ENCODE measurements around the gene PSAT1. TPM values are rescaled to one million over a fixed set of nuclear protein-coding genes. Genes with fewer than 3 reads are reported as not detected.

The PSAT1 gene
- polyA plus RNA-seq, 1 donor from 2014 or later: 18.0 TPM

- no peaks in the 10 kb centered on the region for H3K9me3 ChIP-seq (ENCODE audit: low read length)
- no peaks in the 10 kb centered on the region for H4K20me1 ChIP-seq (ENCODE audit: insufficient read depth)
- H3K4me2 ChIP-seq (ENCODE audit: low read length): no peak overlapping the region
- no peaks in the 10 kb centered on the region for H3K9me2 ChIP-seq (ENCODE audit: insufficient read depth, low read length)
- H3F3A ChIP-seq (ENCODE audit: insufficient read depth, low read length, poor library complexity, severe bottlenecking): no peaks in the 10 kb centered on the region
- no peak overlapping the region for H3K9ac ChIP-seq (ENCODE audit: low read length)
- no peak overlapping the region for H3K27ac ChIP-seq (ENCODE audit: low read length)
- no peaks in the 10 kb centered on the region for H3K79me2 ChIP-seq (replicated peaks; ENCODE audit: insufficient read depth, low read length)
- H3K27me3 ChIP-seq (ENCODE audit: insufficient read depth, low read depth, low read length): no peaks in the 10 kb centered on the region
- H3K36me3 ChIP-seq (ENCODE audit: insufficient read depth, low read length): no peaks in the 10 kb centered on the region
- no peak for TF ChIP-seq SMC3 (conservative IDR thresholded peaks at IDR 0.05; ENCODE audit: poor library complexity)
- TF ChIP-seq EP300 (conservative IDR thresholded peaks at IDR 0.05; ENCODE audit: poor library complexity, severe bottlenecking): no peak
- TF ChIP-seq EZH2 (IDR thresholded peaks at IDR 0.05; ENCODE audit: borderline replicate concordance, insufficient read depth, low read length, poor library complexity, severe bottlenecking): no peak
- TF ChIP-seq RAD21 (conservative IDR thresholded peaks at IDR 0.05): no peak
- no peak for TF ChIP-seq CTCF (IDR thresholded peaks at IDR 0.05; ENCODE audit: poor library complexity, severe bottlenecking)
- TF ChIP-seq, protein P1, sequence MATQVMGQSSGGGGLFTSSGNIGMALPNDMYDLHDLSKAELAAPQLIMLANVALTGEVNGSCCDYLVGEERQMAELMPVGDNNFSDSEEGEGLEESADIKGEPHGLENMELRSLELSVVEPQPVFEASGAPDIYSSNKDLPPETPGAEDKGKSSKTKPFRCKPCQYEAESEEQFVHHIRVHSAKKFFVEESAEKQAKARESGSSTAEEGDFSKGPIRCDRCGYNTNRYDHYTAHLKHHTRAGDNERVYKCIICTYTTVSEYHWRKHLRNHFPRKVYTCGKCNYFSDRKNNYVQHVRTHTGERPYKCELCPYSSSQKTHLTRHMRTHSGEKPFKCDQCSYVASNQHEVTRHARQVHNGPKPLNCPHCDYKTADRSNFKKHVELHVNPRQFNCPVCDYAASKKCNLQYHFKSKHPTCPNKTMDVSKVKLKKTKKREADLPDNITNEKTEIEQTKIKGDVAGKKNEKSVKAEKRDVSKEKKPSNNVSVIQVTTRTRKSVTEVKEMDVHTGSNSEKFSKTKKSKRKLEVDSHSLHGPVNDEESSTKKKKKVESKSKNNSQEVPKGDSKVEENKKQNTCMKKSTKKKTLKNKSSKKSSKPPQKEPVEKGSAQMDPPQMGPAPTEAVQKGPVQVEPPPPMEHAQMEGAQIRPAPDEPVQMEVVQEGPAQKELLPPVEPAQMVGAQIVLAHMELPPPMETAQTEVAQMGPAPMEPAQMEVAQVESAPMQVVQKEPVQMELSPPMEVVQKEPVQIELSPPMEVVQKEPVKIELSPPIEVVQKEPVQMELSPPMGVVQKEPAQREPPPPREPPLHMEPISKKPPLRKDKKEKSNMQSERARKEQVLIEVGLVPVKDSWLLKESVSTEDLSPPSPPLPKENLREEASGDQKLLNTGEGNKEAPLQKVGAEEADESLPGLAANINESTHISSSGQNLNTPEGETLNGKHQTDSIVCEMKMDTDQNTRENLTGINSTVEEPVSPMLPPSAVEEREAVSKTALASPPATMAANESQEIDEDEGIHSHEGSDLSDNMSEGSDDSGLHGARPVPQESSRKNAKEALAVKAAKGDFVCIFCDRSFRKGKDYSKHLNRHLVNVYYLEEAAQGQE (IDR thresholded peaks at IDR 0.05; ENCODE audit: borderline replicate concordance): no peak
- TF ChIP-seq TAF1 (IDR thresholded peaks at IDR 0.05; ENCODE audit: low read depth): no peak
- TF ChIP-seq MXI1 (conservative IDR thresholded peaks at IDR 0.05; ENCODE audit: poor library complexity, severe bottlenecking): no peak
- TF ChIP-seq POLR2AphosphoS5 (IDR thresholded peaks at IDR 0.05): no peak
- no peak overlapping the region for H3K4me3 ChIP-seq (ENCODE audit: low read length)
- H2AFZ ChIP-seq (ENCODE audit: low read depth, low read length): no peak overlapping the region
Measured at GRCh38 chr9:78292026-78292425, 4.9 kb upstream of the PSAT1 start.

GRCh38 chr9:78292716-78293497 is 4.0 kb upstream of the PSAT1 start:
- Histone ChIP-seq H3K9me2 (ENCODE audit: insufficient read depth, low read length) (no peaks in the 10 kb centered on the region), H3K9ac (ENCODE audit: low read length) (no peak overlapping the region), H3K4me3 (ENCODE audit: low read length) (no peak overlapping the region), H3F3A (ENCODE audit: insufficient read depth, low read length, poor library complexity, severe bottlenecking) (no peaks in the 10 kb centered on the region), H3K4me2 (ENCODE audit: low read length) (no peak overlapping the region), H3K27ac (ENCODE audit: low read length) (no peak overlapping the region), H4K20me1 (ENCODE audit: insufficient read depth) (no peaks in the 10 kb centered on the region), H3K27me3 (ENCODE audit: insufficient read depth, low read depth, low read length) (no peaks in the 10 kb centered on the region), H2AFZ (ENCODE audit: low read depth, low read length) (no peak overlapping the region), H3K36me3 (ENCODE audit: insufficient read depth, low read length) (no peaks in the 10 kb centered on the region), H3K9me3 (ENCODE audit: low read length) (no peaks in the 10 kb centered on the region), H3K79me2 (replicated peaks; ENCODE audit: insufficient read depth, low read length) (no peaks in the 10 kb centered on the region)
- TF ChIP-seq MXI1 (conservative IDR thresholded peaks at IDR 0.05; ENCODE audit: poor library complexity, severe bottlenecking): no peak
